ENCODE data around the gene NUDT16L1.

NUDT16L1 gene

DNA sequence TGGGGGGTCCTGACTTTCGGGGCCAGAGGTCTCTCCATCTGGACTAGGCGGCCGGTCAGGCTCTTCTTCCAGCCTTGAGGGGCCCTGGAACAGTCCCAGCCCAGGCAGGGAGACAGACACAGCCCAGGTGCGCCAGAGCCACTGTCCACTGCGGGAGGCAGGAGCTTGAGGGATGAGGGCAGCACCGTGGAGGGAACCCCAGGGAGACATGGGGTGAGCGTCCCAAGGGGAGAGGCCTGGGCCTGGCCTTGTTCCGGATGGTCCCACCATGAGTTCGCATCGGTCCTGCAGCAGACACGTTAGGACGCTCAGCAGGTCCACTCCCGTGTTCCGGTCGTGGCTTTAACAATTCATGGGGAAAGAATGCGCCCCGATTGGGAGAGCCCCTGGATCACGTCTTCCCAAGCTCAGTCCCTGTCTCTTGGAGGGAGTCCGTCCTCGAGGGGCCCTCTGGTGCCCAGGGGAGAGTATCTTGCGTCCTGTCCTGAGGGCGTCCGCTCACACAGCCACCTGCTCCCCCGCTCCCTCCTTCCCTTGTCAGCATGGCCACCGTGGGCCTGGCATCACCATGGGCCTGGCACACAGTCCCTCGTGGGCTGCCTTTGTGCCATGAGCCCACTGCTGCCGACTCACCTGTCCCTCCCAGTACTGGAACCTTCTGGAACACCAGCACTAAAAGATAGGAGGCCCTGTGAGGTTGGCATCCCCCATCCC, 6.7 kb upstream of the NUDT16L1 start:
- in situ Hi-C loops (cut with HindIII; ENCODE audit: low pct_ligation_motif_present, low sequenced_read_pairs), result no loop called here
- Histone ChIP-seq H3K27ac (no peak overlapping the region), H3K27me3 (replicated peaks) (no peaks in the 10 kb centered on the region), H3K4me3 (ENCODE audit: low read depth, low read length) (no peak overlapping the region), H3K36me3 (replicated peaks) (peaks cover 58% of the 10 kb centered on the region)
- no peak for TF ChIP-seq CTCF (IDR thresholded peaks at IDR 0.05; ENCODE audit: low read depth, low read length, missing control alignments)
- DNase-seq, result no peak

- DNase-seq, result no peak
- no peak for TF ChIP-seq CTCF (IDR thresholded peaks at IDR 0.05; ENCODE audit: low read depth, low read length, missing control alignments)
- Histone ChIP-seq H3K4me3 (ENCODE audit: low read depth, low read length) (no peak overlapping the region), H3K27ac (no peak overlapping the region), H3K27me3 (replicated peaks) (no peaks in the 10 kb centered on the region), H3K36me3 (replicated peaks) (peaks cover 50% of the 10 kb centered on the region)
- in situ Hi-C loops (cut with HindIII; ENCODE audit: low pct_ligation_motif_present, low sequenced_read_pairs), result no loop called here
These were observed 5.9 kb upstream of the NUDT16L1 start for GRCh38 chr16:4687416-4687815.

- in situ Hi-C loops (cut with HindIII; ENCODE audit: low pct_ligation_motif_present, low sequenced_read_pairs), result no loop called here
- no peak for TF ChIP-seq CTCF (IDR thresholded peaks at IDR 0.05; ENCODE audit: low read depth, low read length, missing control alignments)
- Histone ChIP-seq H3K27me3 (replicated peaks) (no peaks in the 10 kb centered on the region), H3K36me3 (replicated peaks) (peaks cover 43% of the 10 kb centered on the region), H3K27ac (no peak overlapping the region), H3K4me3 (ENCODE audit: low read depth, low read length) (no peak overlapping the region)
- no peak for DNase-seq
These were observed 5.3 kb upstream of the NUDT16L1 start for GRCh38 chr16:4687946-4688673.

DNA sequence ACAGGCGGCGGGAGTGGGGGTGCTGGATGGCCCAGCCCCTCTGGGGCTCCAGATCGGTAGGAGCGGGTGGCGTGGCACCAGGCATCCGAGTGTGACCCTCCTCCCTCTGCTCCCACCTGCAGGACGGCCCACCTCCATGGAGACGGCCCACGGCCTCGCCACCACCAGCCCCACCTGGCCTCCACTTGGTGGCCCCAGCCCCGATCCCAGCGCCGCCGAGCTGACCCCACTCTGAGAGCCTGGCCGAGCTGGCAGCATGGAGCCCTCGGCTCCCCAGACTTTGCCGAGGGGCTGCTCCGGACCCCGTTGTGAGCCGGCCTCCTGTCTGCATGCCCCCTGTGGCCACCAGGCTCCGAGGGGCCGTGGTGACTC, 4.7 kb upstream of the NUDT16L1 start:
- H3K4me3 ChIP-seq (ENCODE audit: low read depth, low read length), result no peak overlapping the region
- in situ Hi-C loops (cut with HindIII; ENCODE audit: low pct_ligation_motif_present, low sequenced_read_pairs), result no loop called here
- DNase-seq, result no peak
- no peak overlapping the region for H3K27ac ChIP-seq
- no peak for TF ChIP-seq CTCF (IDR thresholded peaks at IDR 0.05; ENCODE audit: low read depth, low read length, missing control alignments)
- no peaks in the 10 kb centered on the region for H3K27me3 ChIP-seq (replicated peaks)
- peaks cover 39% of the 10 kb centered on the region for H3K36me3 ChIP-seq (replicated peaks)

- DNase-seq, result no peak
- Histone ChIP-seq H3K4me3 (ENCODE audit: low read depth, low read length) (no peak overlapping the region), H3K27ac (no peak overlapping the region), H3K36me3 (replicated peaks) (peaks cover 36% of the 10 kb centered on the region), H3K27me3 (replicated peaks) (no peaks in the 10 kb centered on the region)
- no peak for TF ChIP-seq CTCF (IDR thresholded peaks at IDR 0.05; ENCODE audit: low read depth, low read length, missing control alignments)
- in situ Hi-C loops (cut with HindIII; ENCODE audit: low pct_ligation_motif_present, low sequenced_read_pairs), result no loop called here
These were observed 4.2 kb upstream of the NUDT16L1 start for GRCh38 chr16:4689091-4689671.

All from brain microvascular endothelial cell (primary cell).